Measurements from ENCODE around the gene INPP5D.

GRCh38 chr2:233130481-233131020 is 70.4 kb downstream of the INPP5D start:
- TF ChIP-seq, protein P1, sequence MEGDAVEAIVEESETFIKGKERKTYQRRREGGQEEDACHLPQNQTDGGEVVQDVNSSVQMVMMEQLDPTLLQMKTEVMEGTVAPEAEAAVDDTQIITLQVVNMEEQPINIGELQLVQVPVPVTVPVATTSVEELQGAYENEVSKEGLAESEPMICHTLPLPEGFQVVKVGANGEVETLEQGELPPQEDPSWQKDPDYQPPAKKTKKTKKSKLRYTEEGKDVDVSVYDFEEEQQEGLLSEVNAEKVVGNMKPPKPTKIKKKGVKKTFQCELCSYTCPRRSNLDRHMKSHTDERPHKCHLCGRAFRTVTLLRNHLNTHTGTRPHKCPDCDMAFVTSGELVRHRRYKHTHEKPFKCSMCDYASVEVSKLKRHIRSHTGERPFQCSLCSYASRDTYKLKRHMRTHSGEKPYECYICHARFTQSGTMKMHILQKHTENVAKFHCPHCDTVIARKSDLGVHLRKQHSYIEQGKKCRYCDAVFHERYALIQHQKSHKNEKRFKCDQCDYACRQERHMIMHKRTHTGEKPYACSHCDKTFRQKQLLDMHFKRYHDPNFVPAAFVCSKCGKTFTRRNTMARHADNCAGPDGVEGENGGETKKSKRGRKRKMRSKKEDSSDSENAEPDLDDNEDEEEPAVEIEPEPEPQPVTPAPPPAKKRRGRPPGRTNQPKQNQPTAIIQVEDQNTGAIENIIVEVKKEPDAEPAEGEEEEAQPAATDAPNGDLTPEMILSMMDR (conservative IDR thresholded peaks at IDR 0.05; ENCODE audit: low read length): no peak
- TF ChIP-seq EZH2phosphoT487 (IDR thresholded peaks at IDR 0.05; ENCODE audit: borderline replicate concordance, low read depth, low read length): no peak

Data from OCI-LY7 (cell line).